HG03520 (cell line): ENCODE measurements around the gene CNGB1.

Experiments
- ATAC-seq: cut with Tn5 transposase; IDR thresholded peaks from one replicate; pipeline ENCODE4 v1.9.1; 2021; ENCODE audit warnings: mild to moderate bottlenecking, moderate library complexity; ENCODE audit not compliant: unreplicated experiment

CNGB1 gene

DNA sequence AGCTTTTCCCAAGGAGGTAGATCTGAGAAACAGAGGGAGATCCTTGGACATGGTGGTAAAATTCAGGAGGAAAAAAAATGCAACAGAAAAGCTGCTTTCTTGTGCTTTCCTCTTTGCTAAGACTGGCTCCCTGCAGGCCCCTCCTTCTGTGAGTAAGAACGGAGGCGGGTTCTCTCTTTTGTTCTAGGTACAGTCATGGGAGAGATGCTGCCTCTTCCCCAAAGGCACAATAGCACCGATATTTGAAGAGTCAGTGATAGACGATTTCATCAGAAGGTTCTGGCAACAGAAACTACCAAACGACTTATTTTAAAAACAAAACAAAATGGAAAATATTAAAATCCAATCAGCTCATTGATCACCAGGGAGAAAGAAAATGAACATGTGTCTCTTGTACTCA lies 136.0 kb downstream of the CNGB1 start:
- no peak for ATAC-seq
